GM18526 (cell line): ENCODE results near the gene KCTD1.

ENCODE experiments used
- POLR2A ChIP-seq: IDR thresholded peaks from 3 replicates; pipeline ENCODE4 v1.6.1; 2011; ENCODE audit not compliant: insufficient read length; ENCODE audit errors: extremely low read depth

The KCTD1 gene

GRCh38 chr18:26556573-26556972 is 8.2 kb upstream of the KCTD1 start:
- no peak for TF ChIP-seq POLR2A

GRCh38 chr18:26555804-26556553 is 7.6 kb upstream of the KCTD1 start:
- no peak for TF ChIP-seq POLR2A

GRCh38 chr18:26553943-26554342 is 5.6 kb upstream of the KCTD1 start:
- TF ChIP-seq POLR2A, result no peak

GRCh38 chr18:26551695-26552081 is 3.3 kb upstream of the KCTD1 start:
- TF ChIP-seq POLR2A, result no peak

- TF ChIP-seq POLR2A, result no peak
These were observed 2.8 kb upstream of the KCTD1 start for GRCh38 chr18:26550998-26551694.

GRCh38 chr18:26549263-26550094 is 1.1 kb upstream of the KCTD1 start:
- TF ChIP-seq POLR2A, result no peak

- peak; percentile 27 for TF ChIP-seq POLR2A
These were observed 523 bp downstream of the KCTD1 start for GRCh38 chr18:26547646-26548414.

GRCh38 chr18:26546875-26547645 is 1.3 kb downstream of the KCTD1 start:
- TF ChIP-seq POLR2A, result no peak

- TF ChIP-seq POLR2A, result no peak
These were observed 2.0 kb downstream of the KCTD1 start for GRCh38 chr18:26546170-26546874.

- no peak for TF ChIP-seq POLR2A
These were observed 2.8 kb downstream of the KCTD1 start for GRCh38 chr18:26545335-26546123.

GRCh38 chr18:26544451-26544850 is 3.9 kb downstream of the KCTD1 start:
- TF ChIP-seq POLR2A, result no peak

- no peak for TF ChIP-seq POLR2A
These were observed 5.0 kb downstream of the KCTD1 start for GRCh38 chr18:26543373-26543772.

GRCh38 chr18:26540043-26540628 is 8.2 kb downstream of the KCTD1 start:
- no peak for TF ChIP-seq POLR2A
